K562 (cell line): ENCODE results near the gene ZBTB42. TPM values are rescaled to one million over a fixed set of nuclear protein-coding genes. Genes with fewer than 3 reads are reported as not detected.

Experiments used
- BHLHE40 ChIP-seq: IDR thresholded peaks from 2 replicates; pipeline ENCODE4 v1.6.1; 2011; ENCODE audit warnings: low read length, improper control_type of control experiment
- CBFA2T2 ChIP-seq: fragments of 450-650 bp; conservative IDR thresholded peaks from 2 replicates; pipeline ENCODE4 v1.6.1; 2017; ENCODE audit warnings: mild to moderate bottlenecking
- CTCF ChIP-seq, 3 experiments: IDR thresholded peaks in 2 of 3; conservative IDR thresholded peaks in 1 of 3; 2 replicates each; pipeline ENCODE4 v1.5.1; 2011 to 2012; ENCODE audit warnings: low read length in 3 of 3, mild to moderate bottlenecking in 3 of 3, control low read depth in 2 of 3, improper control_type of control experiment in 1 of 3, inconsistent platforms in 1 of 3, low read depth in 1 of 3, mixed read lengths in 1 of 3, moderate library complexity in 1 of 3; ENCODE audit not compliant: insufficient read depth in 2 of 3
- E4F1 ChIP-seq: fragments of 250-450 bp; sonication (Bioruptor Pico); IDR thresholded peaks from 2 replicates; pipeline ENCODE4 v1.5.0; 2021; ENCODE audit warnings: mild to moderate bottlenecking, borderline replicate concordance
- FOSL1 ChIP-seq: fragments of 200-800 bp; sonication (Bioruptor generic); conservative IDR thresholded peaks from 2 replicates; pipeline ENCODE4 v1.6.1; 2016; ENCODE audit warnings: missing genetic modification characterization, missing compliant biosample characterization
- HIVEP1 ChIP-seq: fragments of 250-450 bp; sonication (Bioruptor Pico); IDR thresholded peaks from 2 replicates; pipeline ENCODE4 v1.4.0; 2020; ENCODE audit warnings: mild to moderate bottlenecking
- PHF20 ChIP-seq: fragments of 450-650 bp; IDR thresholded peaks from 2 replicates; pipeline ENCODE4 v1.6.1; 2018; ENCODE audit not compliant: partially characterized antibody
- RBBP5 ChIP-seq: fragments of 200-600 bp; sonication (generic); IDR thresholded peaks from 2 replicates; pipeline ENCODE4 v1.6.1; 2012; ENCODE audit warnings: borderline replicate concordance, mild to moderate bottlenecking, low read length, control low read depth, inconsistent platforms; ENCODE audit not compliant: insufficient read depth, poor library complexity, severe bottlenecking
- THAP12 ChIP-seq: fragments of 250-450 bp; sonication (Bioruptor Pico); IDR thresholded peaks from 2 replicates; pipeline ENCODE4 v1.9.0; 2021; ENCODE audit warnings: mild to moderate bottlenecking, inconsistent platforms
- ZBTB26 ChIP-seq: fragments of 450-650 bp; formaldehyde crosslinking; IDR thresholded peaks from 2 replicates; pipeline ENCODE4 v1.4.0; 2022; ENCODE audit warnings: missing genetic modification characterization
- ZNF143 ChIP-seq: sonication (generic); formaldehyde crosslinking; IDR thresholded peaks from 2 replicates; pipeline ENCODE4 v1.9.0; 2022; ENCODE audit warnings: mild to moderate bottlenecking, missing genetic modification reagents
- ZNF277 ChIP-seq: fragments of 250-450 bp; sonication (Bioruptor Pico); IDR thresholded peaks from 2 replicates; pipeline ENCODE4 v1.8.0; 2022; ENCODE audit warnings: inconsistent platforms, mild to moderate bottlenecking, moderate library complexity, borderline replicate concordance
- ZNF583 ChIP-seq: fragments of 250-450 bp; sonication (Bioruptor Pico); IDR thresholded peaks from 2 replicates; pipeline ENCODE4 v1.4.0; 2020
- ZSCAN32 ChIP-seq: fragments of 450-650 bp; formaldehyde crosslinking; IDR thresholded peaks from 2 replicates; pipeline ENCODE4 v1.4.0; 2020; ENCODE audit warnings: mild to moderate bottlenecking, moderate library complexity
- polyA plus RNA-seq, 8 experiments: library from polyadenylated mRNA; depleted of rRNA in 4 of 8; stranded (reverse) in 5 of 8; unstranded in 3 of 8; fragments of >200 nt; fragmentation: Nextera tagmentation in 2 of 8; fragmentation: Illumina TruSeq in 1 of 8; extraction: Ambion mirVana in 2 of 8; extraction: Trizol in 1 of 8; gene quantifications; 2 replicates each; pipeline versions ENCODE4 v1.2.1 to v1.2.3, GENCODE V29; 2011 to 2014; ENCODE audit warnings: inconsistent platforms in 1 of 8, missing spikeins in 1 of 8
- total RNA-seq, 7 experiments: library from RNA; depleted of rRNA in 6 of 7; stranded (reverse); fragments of >200 nt in 6 of 7; fragmentation: Illumina TruSeq in 2 of 7; extraction: Trizol in 2 of 7; gene quantifications; 2 replicates each; pipeline versions ENCODE4 v1.2.1 to v1.2.3, GENCODE V29; 2011 to 2021; ENCODE audit warnings: low replicate concordance in 1 of 7

ZBTB42 gene
- total and polyA plus RNA-seq, 9 of the 15 experiments (the other 6 are each of a cell fraction or from before 2014, with no cell fraction given) = 0.03 to 8.5 (median 2.4) TPM

- no peak for TF ChIP-seq ZBTB26 (CRISPR knock-in tag)
- TF ChIP-seq PHF20 = no peak
- TF ChIP-seq ZNF143 (CRISPR knock-in tag) = no peak
- no peak for TF ChIP-seq FOSL1 (tag)
- TF ChIP-seq THAP12 (CRISPR knock-in tag) = no peak
- TF ChIP-seq RBBP5 = no peak
- TF ChIP-seq ZSCAN32 (CRISPR knock-in tag) = no peak
- no peak for TF ChIP-seq BHLHE40
- TF ChIP-seq E4F1 (CRISPR knock-in tag) = no peak
- TF ChIP-seq CTCF (IDR thresholded peaks at IDR 0.05 in 2 of 3, conservative IDR thresholded peaks at IDR 0.05 in 1 of 3; ENCODE audit: insufficient read depth in 2 of 3, low read depth in 1 of 3, low read length in 3 of 3) = 0 out of 6 replicates have a peak, but pooled peaks of 1 of the 3 experiments have one; percentile 2
- TF ChIP-seq CBFA2T2 = peak; percentile 75
- no peak for TF ChIP-seq HIVEP1 (CRISPR knock-in tag)
- no peak for TF ChIP-seq ZNF583 (CRISPR knock-in tag)
- TF ChIP-seq ZNF277 (CRISPR knock-in tag) = no peak
Measured at GRCh38 chr14:104797115-104798044, 3.5 kb upstream of the ZBTB42 start (continued).
